Loucy (cell line): ENCODE data around the gene DPF1.

Experiments
- EZH2phosphoT487 ChIP-seq: fragments of 200-600 bp; IDR thresholded peaks from 2 replicates; pipeline ENCODE4 v1.6.1; 2018; ENCODE audit warnings: antibody characterized with exemption, mild to moderate bottlenecking, moderate library complexity, borderline replicate concordance
- TF ChIP-seq, protein P1 (sequence below): fragments of 200-600 bp; sonication (generic); conservative IDR thresholded peaks from 2 replicates; pipeline ENCODE4 v1.5.1; 2014; ENCODE audit warnings: mild to moderate bottlenecking, antibody characterized with exemption, low read length

DNA sequence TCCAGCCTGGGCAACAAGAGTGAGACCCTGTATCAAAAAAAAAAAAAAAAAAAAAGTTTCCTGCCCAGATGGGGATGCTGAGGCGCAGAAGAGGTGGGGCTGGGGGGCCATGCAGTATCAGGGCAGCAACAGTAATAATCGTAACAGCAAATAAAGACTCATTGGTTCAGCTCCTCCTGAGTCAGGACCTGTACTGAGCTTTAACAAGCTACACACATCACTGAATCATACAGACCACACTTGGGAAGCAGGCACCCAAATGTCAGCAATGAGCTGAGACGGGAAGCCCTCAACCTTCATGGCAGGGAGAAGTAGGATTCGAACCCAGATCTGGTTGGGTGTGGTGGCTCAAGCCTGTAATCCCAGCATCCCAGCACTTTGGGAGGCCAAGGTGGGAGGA is 10.6 kb upstream of the DPF1 start:
- TF ChIP-seq, protein P1, sequence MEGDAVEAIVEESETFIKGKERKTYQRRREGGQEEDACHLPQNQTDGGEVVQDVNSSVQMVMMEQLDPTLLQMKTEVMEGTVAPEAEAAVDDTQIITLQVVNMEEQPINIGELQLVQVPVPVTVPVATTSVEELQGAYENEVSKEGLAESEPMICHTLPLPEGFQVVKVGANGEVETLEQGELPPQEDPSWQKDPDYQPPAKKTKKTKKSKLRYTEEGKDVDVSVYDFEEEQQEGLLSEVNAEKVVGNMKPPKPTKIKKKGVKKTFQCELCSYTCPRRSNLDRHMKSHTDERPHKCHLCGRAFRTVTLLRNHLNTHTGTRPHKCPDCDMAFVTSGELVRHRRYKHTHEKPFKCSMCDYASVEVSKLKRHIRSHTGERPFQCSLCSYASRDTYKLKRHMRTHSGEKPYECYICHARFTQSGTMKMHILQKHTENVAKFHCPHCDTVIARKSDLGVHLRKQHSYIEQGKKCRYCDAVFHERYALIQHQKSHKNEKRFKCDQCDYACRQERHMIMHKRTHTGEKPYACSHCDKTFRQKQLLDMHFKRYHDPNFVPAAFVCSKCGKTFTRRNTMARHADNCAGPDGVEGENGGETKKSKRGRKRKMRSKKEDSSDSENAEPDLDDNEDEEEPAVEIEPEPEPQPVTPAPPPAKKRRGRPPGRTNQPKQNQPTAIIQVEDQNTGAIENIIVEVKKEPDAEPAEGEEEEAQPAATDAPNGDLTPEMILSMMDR: no peak
- TF ChIP-seq EZH2phosphoT487: no peak
